G401.6 (cell line): ENCODE data around the gene ZNF592.
A peak's percentile ranks its signal among the peaks of the same experiment; 100 is the strongest.
"Not testable (repeated sequence)": the region's sequence is repeated elsewhere in the genome, so short reads cannot be mapped to it uniquely, and the experiment has no call there.

Experiments used
- FAIRE-seq: peaks from 2 replicates; lab custom pipeline; 2012; peaks lifted over from hg19 to GRCh38; lab: Jason Lieb, UNC

Gene ZNF592

GRCh38 chr15:84748274-84749110, at the start of gene ZNF592:
Gene ZNF592, plus strand, starts transcription at chr15:84748592. Its CDS starts 34,084 bp downstream, at chr15:84782676.
- FAIRE-seq, result no peak

GRCh38 chr15:84699538-84700191, 48.7 kb upstream of the ZNF592 start:
- FAIRE-seq, result no peak

- FAIRE-seq, result no peak
These were observed 45.4 kb upstream of the ZNF592 start for GRCh38 chr15:84702961-84703482.

GRCh38 chr15:84703808-84704207, 44.6 kb upstream of the ZNF592 start:
- FAIRE-seq, result no peak

- FAIRE-seq, result no peak
These were observed 34.0 kb upstream of the ZNF592 start for GRCh38 chr15:84714372-84714771.

- FAIRE-seq, result no peak
These were observed 33.6 kb upstream of the ZNF592 start for GRCh38 chr15:84714821-84715220.

- no peak for FAIRE-seq
These were observed 32.9 kb upstream of the ZNF592 start for GRCh38 chr15:84715441-84716035.

- FAIRE-seq, result peak; percentile 93
These were observed 32.2 kb upstream of the ZNF592 start, which contains the start of gene SEC11A for GRCh38 chr15:84716036-84716732. Gene SEC11A, minus strand, starts transcription at chr15:84716139. Its CDS starts 64 bp downstream, at chr15:84716075.

GRCh38 chr15:84721371-84721770, 27.0 kb upstream of the ZNF592 start:
- FAIRE-seq, result no peak

GRCh38 chr15:84722628-84723027, 25.8 kb upstream of the ZNF592 start:
- no peak for FAIRE-seq

- FAIRE-seq, result no peak
These were observed 23.3 kb upstream of the ZNF592 start for GRCh38 chr15:84725001-84725491.

- FAIRE-seq, result no peak
These were observed 21.0 kb upstream of the ZNF592 start for GRCh38 chr15:84727429-84727828.

GRCh38 chr15:84731774-84732173, 16.6 kb upstream of the ZNF592 start:
- no peak for FAIRE-seq

- no peak for FAIRE-seq
These were observed 13.5 kb upstream of the ZNF592 start for GRCh38 chr15:84734794-84735479.

- not testable (repeated sequence) for FAIRE-seq
These were observed 12.8 kb upstream of the ZNF592 start for GRCh38 chr15:84735480-84736061.

- no peak for FAIRE-seq
These were observed 12.0 kb upstream of the ZNF592 start for GRCh38 chr15:84736375-84736774.

- FAIRE-seq, result no peak
These were observed 11.4 kb upstream of the ZNF592 start for GRCh38 chr15:84737005-84737404.

GRCh38 chr15:84740691-84741090, 7.7 kb upstream of the ZNF592 start:
- FAIRE-seq, result no peak

- no peak for FAIRE-seq
These were observed 7.3 kb upstream of the ZNF592 start for GRCh38 chr15:84741121-84741520.

- no peak for FAIRE-seq
These were observed 747 bp upstream of the ZNF592 start for GRCh38 chr15:84747416-84748273.
